ENCODE data around the gene JMJD7.

The JMJD7 gene

DNA sequence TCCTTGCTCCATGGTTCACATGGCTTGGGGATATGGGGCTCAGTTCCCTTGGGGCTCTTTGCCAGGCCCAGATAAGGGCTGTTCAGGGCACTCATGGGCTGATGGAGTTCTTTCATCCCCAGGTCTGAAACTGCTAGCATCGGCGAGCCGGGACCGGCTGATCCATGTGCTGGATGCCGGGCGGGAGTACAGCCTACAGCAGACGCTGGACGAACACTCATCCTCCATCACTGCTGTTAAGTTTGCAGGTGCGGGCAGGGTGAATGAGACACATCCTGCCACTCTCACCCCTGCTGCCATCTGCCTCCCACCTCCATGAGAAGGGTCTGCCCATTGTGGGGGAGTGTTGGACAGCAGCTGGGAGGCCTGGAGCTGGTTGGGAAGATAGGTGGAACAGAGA lies 11.1 kb upstream of the JMJD7 start:
- no peak overlapping the region for H3K4ac ChIP-seq (ENCODE audit: low read depth, low read length)
- H2BK12ac ChIP-seq (ENCODE audit: low read length) = no peak overlapping the region
- H3K79me1 ChIP-seq (ENCODE audit: low read length) = no peaks in the 10 kb centered on the region
- peaks cover 78 to 80% of the 10 kb centered on the region in 2 experiments for H3K36me3 ChIP-seq (ENCODE audit: control insufficient read depth in 1 of 2, insufficient read depth in 2 of 2, low read length in 2 of 2)
- no peak overlapping the region for H2AFZ ChIP-seq (ENCODE audit: insufficient read depth, low read length, poor library complexity)
- WGBS (ENCODE audit: extremely low coverage, insufficient coverage, insufficient read length) = no CpG with 5 or more reads among the region's 9 CpGs
- no peaks in the 10 kb centered on the region for H3K79me2 ChIP-seq (ENCODE audit: control insufficient read depth, insufficient read depth, low read length, poor library complexity)
- no peak for DNase-seq
- no peak overlapping the region for H3K14ac ChIP-seq (ENCODE audit: low read length)
- no peak overlapping the region for H4K8ac ChIP-seq (ENCODE audit: low read depth, low read length)
- H3K27me3 ChIP-seq (ENCODE audit: insufficient read depth, low read length) = no peaks in the 10 kb centered on the region
- no peaks in the 10 kb centered on the region for H3K9me3 ChIP-seq (ENCODE audit: insufficient read depth, low read depth, low read length)
- H2AK5ac ChIP-seq (ENCODE audit: low read length) = no peak overlapping the region
- no peak overlapping the region for H3K27ac ChIP-seq (ENCODE audit: low read depth, low read length)
- no peak overlapping the region for H2BK5ac ChIP-seq (ENCODE audit: low read depth, low read length, poor library complexity)
- H3K23ac ChIP-seq (ENCODE audit: low read length) = no peak overlapping the region
- H4K91ac ChIP-seq (ENCODE audit: low read depth, low read length) = no peak overlapping the region
- no peak overlapping the region for H3K4me3 ChIP-seq (ENCODE audit: low read depth, low read length)
- no peak overlapping the region for H4K12ac ChIP-seq (ENCODE audit: low read depth, low read length)
- H3K18ac ChIP-seq (ENCODE audit: low read length) = no peak overlapping the region
- no peak overlapping the region for H3K9ac ChIP-seq (ENCODE audit: low read length)
- no peaks in the 10 kb centered on the region for H3K4me1 ChIP-seq (ENCODE audit: control insufficient read depth in 1 of 2, insufficient read depth in 2 of 2, low read length in 2 of 2)
- H2BK120ac ChIP-seq (ENCODE audit: insufficient read depth, low read length, poor library complexity) = no peak overlapping the region
- no peak overlapping the region for H3K4me2 ChIP-seq (ENCODE audit: low read length)

DNA sequence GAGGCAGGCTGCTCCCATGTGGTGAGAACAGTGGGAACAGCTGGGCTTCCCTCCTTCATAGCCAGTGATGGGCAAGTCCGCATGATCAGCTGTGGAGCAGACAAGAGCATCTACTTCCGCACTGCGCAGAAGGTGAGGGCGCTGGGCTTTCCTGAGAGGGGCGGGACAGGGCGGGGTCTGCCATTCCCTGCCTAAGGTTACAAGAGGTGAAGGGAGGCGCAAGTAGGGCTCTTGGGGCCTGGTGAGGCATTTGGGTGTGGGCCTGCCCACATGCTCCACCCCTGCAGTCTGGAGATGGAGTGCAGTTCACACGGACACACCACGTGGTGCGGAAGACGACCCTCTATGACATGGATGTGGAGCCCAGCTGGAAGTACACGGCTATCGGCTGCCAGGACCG lies 10.6 kb upstream of the JMJD7 start:
- DNase-seq = no peak
- WGBS (ENCODE audit: extremely low coverage, insufficient coverage, insufficient read length) = no CpG with 5 or more reads among the region's 14 CpGs

GRCh38 chr15:41817781-41818180 lies 10.1 kb upstream of the JMJD7 start:
- Histone ChIP-seq H3K9me3 (ENCODE audit: insufficient read depth, low read depth, low read length) (no peaks in the 10 kb centered on the region), H4K8ac (ENCODE audit: low read depth, low read length) (no peak overlapping the region), H3K79me2 (ENCODE audit: control insufficient read depth, insufficient read depth, low read length, poor library complexity) (no peaks in the 10 kb centered on the region), H2BK12ac (ENCODE audit: low read length) (no peak overlapping the region), H4K91ac (ENCODE audit: low read depth, low read length) (no peak overlapping the region), H4K12ac (ENCODE audit: low read depth, low read length) (no peak overlapping the region), H3K18ac (ENCODE audit: low read length) (no peak overlapping the region), H3K14ac (ENCODE audit: low read length) (no peak overlapping the region), H2AFZ (ENCODE audit: insufficient read depth, low read length, poor library complexity) (no peak overlapping the region), H3K9ac (ENCODE audit: low read length) (no peak overlapping the region), H3K4ac (ENCODE audit: low read depth, low read length) (no peak overlapping the region), H3K79me1 (ENCODE audit: low read length) (no peaks in the 10 kb centered on the region), H3K4me3 (ENCODE audit: low read depth, low read length) (no peak overlapping the region), H3K4me2 (ENCODE audit: low read length) (no peak overlapping the region), H3K23ac (ENCODE audit: low read length) (no peak overlapping the region), H3K36me3 (ENCODE audit: control insufficient read depth in 1 of 2, insufficient read depth in 2 of 2, low read length in 2 of 2) (peaks cover 81% of the 10 kb centered on the region in 2 experiments), H2BK5ac (ENCODE audit: low read depth, low read length, poor library complexity) (no peak overlapping the region), H3K27ac (ENCODE audit: low read depth, low read length) (no peak overlapping the region), H2AK5ac (ENCODE audit: low read length) (no peak overlapping the region), H2BK120ac (ENCODE audit: insufficient read depth, low read length, poor library complexity) (no peak overlapping the region), H3K27me3 (ENCODE audit: insufficient read depth, low read length) (no peaks in the 10 kb centered on the region), H3K4me1 (ENCODE audit: control insufficient read depth in 1 of 2, insufficient read depth in 2 of 2, low read length in 2 of 2) (no peaks in the 10 kb centered on the region)
- no peak for DNase-seq
- WGBS (ENCODE audit: extremely low coverage, insufficient coverage, insufficient read length) = no CpG with 5 or more reads among the region's 6 CpGs

More for the DNA sequence above, 10.6 kb upstream of the JMJD7 start:
- Histone ChIP-seq H3K27ac (ENCODE audit: low read depth, low read length) (no peak overlapping the region), H3K9me3 (ENCODE audit: insufficient read depth, low read depth, low read length) (no peaks in the 10 kb centered on the region), H3K4ac (ENCODE audit: low read depth, low read length) (no peak overlapping the region), H2BK5ac (ENCODE audit: low read depth, low read length, poor library complexity) (no peak overlapping the region), H3K4me2 (ENCODE audit: low read length) (no peak overlapping the region), H2BK120ac (ENCODE audit: insufficient read depth, low read length, poor library complexity) (no peak overlapping the region), H3K79me2 (ENCODE audit: control insufficient read depth, insufficient read depth, low read length, poor library complexity) (no peaks in the 10 kb centered on the region), H4K91ac (ENCODE audit: low read depth, low read length) (no peak overlapping the region), H3K9ac (ENCODE audit: low read length) (no peak overlapping the region), H3K27me3 (ENCODE audit: insufficient read depth, low read length) (no peaks in the 10 kb centered on the region), H3K36me3 (ENCODE audit: control insufficient read depth in 1 of 2, insufficient read depth in 2 of 2, low read length in 2 of 2) (peaks cover 81% of the 10 kb centered on the region in 2 experiments), H3K14ac (ENCODE audit: low read length) (no peak overlapping the region), H3K4me1 (ENCODE audit: control insufficient read depth in 1 of 2, insufficient read depth in 2 of 2, low read length in 2 of 2) (no peaks in the 10 kb centered on the region), H3K23ac (ENCODE audit: low read length) (no peak overlapping the region), H3K4me3 (ENCODE audit: low read depth, low read length) (no peak overlapping the region), H2AK5ac (ENCODE audit: low read length) (no peak overlapping the region), H2AFZ (ENCODE audit: insufficient read depth, low read length, poor library complexity) (no peak overlapping the region), H3K18ac (ENCODE audit: low read length) (no peak overlapping the region), H2BK12ac (ENCODE audit: low read length) (no peak overlapping the region), H3K79me1 (ENCODE audit: low read length) (no peaks in the 10 kb centered on the region), H4K12ac (ENCODE audit: low read depth, low read length) (no peak overlapping the region), H4K8ac (ENCODE audit: low read depth, low read length) (no peak overlapping the region)

DNA sequence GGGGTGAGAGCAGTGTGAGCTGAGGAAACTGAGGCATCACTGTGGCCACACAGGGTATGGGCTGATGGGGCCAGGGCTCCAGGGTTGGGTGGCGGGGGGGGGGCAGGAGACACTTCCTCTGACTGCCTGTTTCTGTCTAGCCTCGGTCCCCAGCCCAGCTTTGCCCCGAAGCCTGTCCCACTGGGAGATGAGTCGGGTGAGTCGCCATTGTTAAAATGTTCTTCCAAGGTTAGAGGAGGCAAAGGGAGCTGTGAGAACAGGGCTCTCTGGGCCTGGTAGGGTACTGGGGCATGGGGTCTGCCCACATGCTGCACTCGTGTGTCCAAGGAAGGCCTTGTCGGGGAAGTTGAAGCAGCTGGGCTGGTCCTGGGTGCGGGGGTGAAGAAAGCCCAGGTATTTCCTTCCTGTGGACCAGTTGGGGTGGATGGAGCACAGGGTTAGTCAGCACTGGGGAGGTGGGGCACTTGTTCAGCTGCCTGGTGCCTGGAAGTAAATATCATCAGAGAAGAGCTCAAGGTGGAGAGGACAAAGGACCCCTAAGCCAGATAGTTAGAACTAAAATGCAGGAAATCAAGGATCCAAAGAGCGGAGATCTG lies 8.3 kb upstream of the JMJD7 start:
- H3K4me2 ChIP-seq (ENCODE audit: low read length) = no peak overlapping the region
- no peaks in the 10 kb centered on the region for H3K9me3 ChIP-seq (ENCODE audit: insufficient read depth, low read depth, low read length)
- no peak for DNase-seq
- no peak overlapping the region for H3K14ac ChIP-seq (ENCODE audit: low read length)
- no peak overlapping the region for H3K9ac ChIP-seq (ENCODE audit: low read length)
- H3K23ac ChIP-seq (ENCODE audit: low read length) = no peak overlapping the region
- no peaks in the 10 kb centered on the region for H3K79me2 ChIP-seq (ENCODE audit: control insufficient read depth, insufficient read depth, low read length, poor library complexity)
- no peaks in the 10 kb centered on the region for H3K79me1 ChIP-seq (ENCODE audit: low read length)
- H3K36me3 ChIP-seq (ENCODE audit: control insufficient read depth in 1 of 2, insufficient read depth in 2 of 2, low read length in 2 of 2) = peaks cover 85 to 87% of the 10 kb centered on the region in 2 experiments
- H4K91ac ChIP-seq (ENCODE audit: low read depth, low read length) = no peak overlapping the region
- H3K4me1 ChIP-seq (ENCODE audit: control insufficient read depth in 1 of 2, insufficient read depth in 2 of 2, low read length in 2 of 2) = no peaks in the 10 kb centered on the region
- no CpG with 5 or more reads among the region's 9 CpGs for WGBS (ENCODE audit: extremely low coverage, insufficient coverage, insufficient read length)
- H3K18ac ChIP-seq (ENCODE audit: low read length) = no peak overlapping the region
- H3K27ac ChIP-seq (ENCODE audit: low read depth, low read length) = no peak overlapping the region
- no peak overlapping the region for H2AFZ ChIP-seq (ENCODE audit: insufficient read depth, low read length, poor library complexity)
- no peak overlapping the region for H2BK5ac ChIP-seq (ENCODE audit: low read depth, low read length, poor library complexity)
- no peak overlapping the region for H4K12ac ChIP-seq (ENCODE audit: low read depth, low read length)
- no peak overlapping the region for H3K4ac ChIP-seq (ENCODE audit: low read depth, low read length)
- no peak overlapping the region for H2AK5ac ChIP-seq (ENCODE audit: low read length)
- H2BK12ac ChIP-seq (ENCODE audit: low read length) = no peak overlapping the region
- H4K8ac ChIP-seq (ENCODE audit: low read depth, low read length) = no peak overlapping the region
- H2BK120ac ChIP-seq (ENCODE audit: insufficient read depth, low read length, poor library complexity) = no peak overlapping the region
- no peaks in the 10 kb centered on the region for H3K27me3 ChIP-seq (ENCODE audit: insufficient read depth, low read length)
- H3K4me3 ChIP-seq (ENCODE audit: low read depth, low read length) = no peak overlapping the region

Measured in trophoblast cell (in vitro differentiated cells and primary cell).